NOMO-1 (cell line): ENCODE measurements around the gene AADAT.
"Not testable (repeated sequence)": the region's sequence is repeated elsewhere in the genome, so short reads cannot be mapped to it uniquely, and the experiment has no call there.

ENCODE experiments used
- DNase-seq, 2 experiments: peaks; one replicate each; lab custom pipeline; 2025; ENCODE audit not compliant: unreplicated experiment in 2 of 2; lab: John Stamatoyannopoulos, UW

The AADAT gene

GRCh38 chr4:170090352-170091052 is 746 bp upstream of the AADAT start:
- DNase-seq, result no peak

- DNase-seq, result peak; percentile 12 to 28
Observed at GRCh38 chr4:170089274-170089667, 485 bp downstream of the AADAT start.

GRCh38 chr4:170088716-170089115 is 1.0 kb downstream of the AADAT start:
- no peak for DNase-seq

- no peak for DNase-seq
Observed at GRCh38 chr4:170087163-170087700, 2.5 kb downstream of the AADAT start.

- peak; percentile 44 to 93 for DNase-seq
Observed at GRCh38 chr4:170083541-170083940, 6.2 kb downstream of the AADAT start.

GRCh38 chr4:170080496-170080895 is 9.3 kb downstream of the AADAT start:
- DNase-seq, result no peak

GRCh38 chr4:170079981-170080380 is 9.8 kb downstream of the AADAT start:
- no peak for DNase-seq

- no peak for DNase-seq
Observed at GRCh38 chr4:170071196-170071595, 18.6 kb downstream of the AADAT start.

GRCh38 chr4:170068438-170069128 is 21.2 kb downstream of the AADAT start:
- DNase-seq, result no peak

GRCh38 chr4:170059421-170059820 is 30.3 kb downstream of the AADAT start:
- no peak for DNase-seq

GRCh38 chr4:170058826-170059225 is 30.9 kb downstream of the AADAT start:
- DNase-seq, result no peak

- DNase-seq, result no peak
Observed at GRCh38 chr4:170057866-170058265, 31.9 kb downstream of the AADAT start.

GRCh38 chr4:170052919-170053318 is 36.8 kb downstream of the AADAT start:
- DNase-seq, result no peak

GRCh38 chr4:170051402-170051801 is 38.4 kb downstream of the AADAT start:
- no peak for DNase-seq

GRCh38 chr4:170049766-170050165 is 40.0 kb downstream of the AADAT start:
- DNase-seq, result no peak

GRCh38 chr4:170047771-170048354 is 41.9 kb downstream of the AADAT start:
- DNase-seq, result peak; percentile 13 to 66

- not testable (repeated sequence) for DNase-seq
Observed at GRCh38 chr4:170046156-170046555, 43.6 kb downstream of the AADAT start.

- DNase-seq, result no peak
Observed at GRCh38 chr4:170040031-170040680, 49.6 kb downstream of the AADAT start.

- no peak for DNase-seq
Observed at GRCh38 chr4:170038769-170039168, 51.0 kb downstream of the AADAT start.

- DNase-seq, result no peak
Observed at GRCh38 chr4:170038232-170038631, 51.5 kb downstream of the AADAT start.

- no peak for DNase-seq
Observed at GRCh38 chr4:170037481-170037880, 52.3 kb downstream of the AADAT start.
